SK-N-MC (cell line): ENCODE results near the gene TRIM32.

ENCODE experiments used
- EZH2 ChIP-seq: fragments of 200-600 bp; sonication (generic); IDR thresholded peaks from one replicate; pipeline ENCODE4 v1.6.1; 2017; ENCODE audit warnings: antibody characterized with exemption
- FOXP2 ChIP-seq: optimal IDR thresholded peaks from 2 replicates; pipeline ENCODE3; 2011; ENCODE audit warnings: mild to moderate bottlenecking, moderate library complexity; ENCODE audit not compliant: insufficient read depth; ENCODE audit errors: extremely low read length, control extremely low read depth
- POLR2AphosphoS5 ChIP-seq: IDR thresholded peaks from 2 replicates; pipeline ENCODE4 v1.6.1; 2012; ENCODE audit warnings: mild to moderate bottlenecking, low read depth, low read length, borderline replicate concordance

DNA sequence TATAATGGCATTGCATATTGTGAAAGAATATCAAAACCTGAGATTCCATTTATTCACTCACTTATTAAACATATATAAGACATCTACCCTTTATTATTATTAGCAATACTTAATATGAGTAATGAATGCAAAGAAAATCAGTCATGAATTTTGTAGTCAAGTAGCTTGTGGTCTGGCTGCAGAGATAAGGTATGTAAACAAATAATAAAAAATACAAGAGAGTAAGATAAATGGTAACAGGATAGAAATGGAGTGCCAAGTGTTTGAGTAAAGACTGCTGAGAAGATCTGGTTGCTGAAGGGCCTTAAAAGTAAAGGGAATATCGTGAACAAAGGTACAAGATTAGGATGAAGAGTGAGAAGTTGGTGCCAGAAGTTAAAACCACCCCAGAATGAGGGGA, 18.4 kb downstream of the TRIM32 start:
- TF ChIP-seq POLR2AphosphoS5 = no peak
- no peak for TF ChIP-seq EZH2
- TF ChIP-seq FOXP2 = no peak
